Measurements from ENCODE around the gene SACS.
"Not testable (repeated sequence)": the region's sequence is repeated elsewhere in the genome, so short reads cannot be mapped to it uniquely, and the experiment has no call there.

The SACS gene

DNA sequence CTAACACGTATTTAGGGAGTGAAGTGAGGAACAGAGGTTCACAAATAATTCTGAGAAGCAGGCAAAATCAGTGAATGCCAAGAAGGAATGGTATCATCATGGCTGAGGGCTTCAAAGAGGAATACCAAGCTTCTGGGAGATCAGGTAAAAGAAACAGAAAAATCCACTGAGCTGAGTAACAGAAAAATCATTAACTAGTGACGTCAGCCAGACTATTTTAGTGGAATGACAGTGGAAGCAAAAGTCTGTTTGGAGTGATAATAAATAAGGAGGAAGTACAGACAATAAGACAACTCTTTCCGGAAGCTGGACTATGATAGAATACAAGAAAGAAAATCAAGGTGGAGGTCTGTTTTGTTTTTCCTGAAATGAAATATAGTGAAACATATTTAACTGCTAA is 83.5 kb downstream of the SACS start:
- DNase-seq, result no peak

DNA sequence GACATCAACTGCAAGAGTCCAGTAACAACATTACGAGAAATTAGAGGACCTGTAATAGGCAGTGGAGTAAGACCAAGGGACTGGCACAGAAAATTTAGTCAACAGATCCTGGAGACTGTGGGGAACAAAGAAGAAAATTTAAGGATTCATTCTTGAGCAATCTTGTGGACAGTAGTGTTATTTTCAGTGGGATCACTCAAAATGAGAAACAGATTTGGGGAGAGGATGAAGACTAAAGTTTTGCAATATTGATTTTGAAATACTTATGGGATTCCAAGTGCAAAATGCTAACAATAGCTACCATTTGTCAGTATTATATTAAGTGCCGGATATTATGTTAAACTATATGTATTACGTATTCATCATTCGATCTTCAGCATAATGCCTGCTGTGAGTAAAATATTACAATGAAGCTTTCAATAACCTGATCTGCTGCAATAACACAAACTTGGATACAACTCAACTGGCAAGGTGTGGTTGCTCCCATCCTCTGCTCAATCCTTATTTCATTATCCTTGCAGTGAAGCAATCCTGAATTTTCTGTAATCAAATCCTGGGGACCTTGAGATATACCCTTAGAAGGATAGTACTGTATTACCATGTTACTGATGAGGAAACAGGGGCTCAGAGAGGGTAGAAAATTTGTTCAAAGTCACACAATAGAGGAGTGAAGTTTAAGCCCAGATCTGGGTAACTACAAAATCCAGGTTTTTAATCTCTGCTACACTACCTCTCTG is 84.2 kb downstream of the SACS start:
- no peak for DNase-seq

DNA sequence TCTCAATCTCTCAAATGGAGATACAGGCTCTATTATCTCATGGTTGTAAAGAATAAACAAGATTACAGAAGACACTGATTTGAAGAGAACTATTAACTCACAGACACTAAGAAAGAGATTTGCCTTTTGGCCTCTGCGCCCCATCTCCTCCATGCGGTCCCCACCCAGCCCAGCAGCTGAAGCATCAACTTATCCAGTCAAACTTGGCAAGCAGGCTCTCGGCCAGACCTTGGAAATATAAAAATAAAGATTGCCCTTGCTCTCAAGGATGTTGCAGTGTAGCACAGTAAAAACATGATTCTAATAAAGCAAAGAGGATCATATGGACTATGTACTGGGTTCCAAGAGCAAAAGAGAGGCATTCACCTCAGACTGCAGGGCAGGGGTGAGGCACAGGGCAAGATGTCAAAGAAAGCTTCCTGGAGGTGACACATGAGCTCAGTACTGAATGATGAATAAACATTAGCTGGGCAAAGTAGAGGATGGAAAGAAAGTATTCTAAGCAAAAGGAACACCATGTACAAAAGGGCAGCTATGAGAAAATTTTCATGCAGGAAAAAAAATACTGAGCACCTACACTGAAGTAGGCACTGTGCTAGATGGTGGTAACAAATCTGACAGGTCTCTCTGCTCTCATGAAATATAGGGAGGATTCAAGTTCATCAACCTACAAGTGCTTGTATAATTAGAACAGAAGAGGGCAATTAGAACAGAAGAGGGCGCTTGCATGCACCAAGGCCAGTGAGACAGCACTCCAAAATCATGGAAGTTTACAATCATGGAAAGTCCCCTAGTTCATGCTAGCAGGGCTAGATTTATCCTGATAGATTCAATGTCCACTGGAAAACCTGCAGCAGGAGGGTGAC is 85.0 kb downstream of the SACS start:
- no peak for DNase-seq

DNA sequence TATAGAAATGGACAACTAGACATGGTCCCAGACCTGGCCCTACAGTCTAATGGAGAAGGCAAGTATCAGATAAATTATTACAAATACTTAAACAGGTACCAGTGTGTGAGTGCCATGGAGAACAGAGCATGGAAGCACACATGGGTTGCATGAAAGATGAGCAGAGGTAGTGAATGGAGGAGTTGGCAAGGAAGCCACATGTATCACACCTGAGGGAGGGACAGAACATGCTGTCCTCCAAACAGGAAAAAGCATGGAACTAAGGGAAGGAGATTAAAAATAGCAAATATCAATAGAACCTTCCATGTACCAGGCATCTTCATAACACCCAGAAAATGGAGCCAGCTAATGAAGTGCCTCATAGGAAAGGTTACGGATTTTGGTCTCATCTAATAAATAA is 85.9 kb downstream of the SACS start:
- DNase-seq, result no peak

DNA sequence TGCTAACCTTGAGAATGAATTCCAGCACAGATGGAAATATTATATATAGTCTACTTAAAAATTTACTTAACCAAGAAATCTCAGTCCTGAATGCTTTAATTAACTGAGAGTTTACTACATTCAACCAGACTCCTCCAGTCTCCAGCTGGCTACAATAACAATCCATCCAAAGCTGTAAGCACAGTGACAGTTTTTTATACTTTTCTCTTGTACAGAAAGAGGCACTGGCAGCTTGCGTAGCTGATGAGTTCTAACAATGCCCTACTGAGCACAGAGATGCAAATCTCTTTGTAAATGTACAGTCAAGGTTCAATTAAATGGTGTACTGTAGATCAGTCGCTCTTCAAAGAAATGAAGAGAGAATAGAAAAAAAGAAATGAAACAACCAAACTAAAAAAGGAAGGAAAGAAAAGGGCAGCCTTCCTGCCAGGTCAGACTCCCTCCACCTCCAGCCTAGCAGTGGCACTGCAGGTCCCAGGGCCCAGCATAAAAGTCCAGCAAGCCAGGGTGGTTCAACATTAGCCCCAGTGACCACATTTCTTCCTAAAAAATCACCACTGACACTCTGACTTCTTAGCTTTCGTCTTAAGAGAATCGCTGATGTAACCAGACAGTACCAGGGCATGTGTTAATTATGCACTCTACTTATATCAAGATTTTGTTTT is 88.4 kb downstream of the SACS start:
- DNase-seq, result no peak

DNA sequence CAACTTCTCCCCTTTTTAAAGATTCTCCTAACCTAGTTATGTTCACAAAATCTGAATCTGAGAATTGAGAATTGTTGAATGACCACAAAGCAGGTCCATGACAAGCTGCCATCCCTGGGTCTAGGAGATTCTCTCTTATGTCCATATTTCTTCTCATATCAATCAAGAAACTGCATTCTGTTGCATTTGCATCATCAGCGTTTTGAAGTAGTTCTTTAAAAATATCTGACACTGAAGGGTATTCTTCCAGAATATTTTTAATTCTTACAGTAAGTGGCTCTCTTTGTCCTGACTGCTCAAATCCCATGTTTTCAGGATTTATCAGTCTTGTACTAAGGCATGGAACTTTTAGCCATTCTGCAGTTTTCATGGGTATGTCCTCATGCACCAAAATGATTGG is 94.3 kb downstream of the SACS start:
- DNase-seq, result no peak

DNA sequence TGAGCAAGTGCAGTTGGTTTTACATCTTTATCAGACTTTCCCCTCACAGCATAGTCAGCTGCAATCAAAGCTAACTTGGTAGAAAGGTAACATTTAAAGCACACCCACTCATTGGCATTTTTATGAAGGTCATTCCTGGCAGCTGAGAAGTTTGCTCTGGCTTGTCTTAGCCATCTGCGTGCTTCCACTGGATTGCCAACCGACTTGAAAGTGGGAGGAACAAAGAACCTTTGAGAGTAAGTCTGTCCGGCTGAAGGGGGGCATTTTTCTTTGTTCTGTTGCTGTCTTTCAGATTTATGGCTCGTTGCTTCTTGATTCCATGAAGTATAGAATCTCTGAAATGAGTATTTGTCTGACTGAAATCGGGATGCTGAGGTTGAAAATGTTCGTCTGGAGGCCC is 103.1 kb downstream of the SACS start:
- DNase-seq, result no peak

DNA sequence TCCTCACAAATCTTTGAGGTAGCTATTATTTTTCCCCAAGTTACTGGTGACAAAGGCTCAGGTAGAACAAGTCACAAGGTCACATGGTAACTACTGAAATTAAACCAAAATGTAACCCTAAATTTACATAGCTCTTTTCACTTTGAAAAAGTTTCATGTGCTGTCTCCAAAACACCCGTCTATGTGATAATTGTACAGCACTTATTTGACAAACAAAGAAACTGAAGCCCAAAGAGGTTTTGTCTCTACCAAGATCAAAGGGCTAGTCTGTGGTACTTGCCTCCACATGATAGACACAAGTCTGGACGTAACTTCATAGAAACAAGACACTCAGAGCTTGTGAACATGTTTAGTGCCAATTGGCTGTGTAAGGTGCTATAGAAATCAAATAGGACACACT is 108.3 kb downstream of the SACS start:
- no peak for DNase-seq

DNA sequence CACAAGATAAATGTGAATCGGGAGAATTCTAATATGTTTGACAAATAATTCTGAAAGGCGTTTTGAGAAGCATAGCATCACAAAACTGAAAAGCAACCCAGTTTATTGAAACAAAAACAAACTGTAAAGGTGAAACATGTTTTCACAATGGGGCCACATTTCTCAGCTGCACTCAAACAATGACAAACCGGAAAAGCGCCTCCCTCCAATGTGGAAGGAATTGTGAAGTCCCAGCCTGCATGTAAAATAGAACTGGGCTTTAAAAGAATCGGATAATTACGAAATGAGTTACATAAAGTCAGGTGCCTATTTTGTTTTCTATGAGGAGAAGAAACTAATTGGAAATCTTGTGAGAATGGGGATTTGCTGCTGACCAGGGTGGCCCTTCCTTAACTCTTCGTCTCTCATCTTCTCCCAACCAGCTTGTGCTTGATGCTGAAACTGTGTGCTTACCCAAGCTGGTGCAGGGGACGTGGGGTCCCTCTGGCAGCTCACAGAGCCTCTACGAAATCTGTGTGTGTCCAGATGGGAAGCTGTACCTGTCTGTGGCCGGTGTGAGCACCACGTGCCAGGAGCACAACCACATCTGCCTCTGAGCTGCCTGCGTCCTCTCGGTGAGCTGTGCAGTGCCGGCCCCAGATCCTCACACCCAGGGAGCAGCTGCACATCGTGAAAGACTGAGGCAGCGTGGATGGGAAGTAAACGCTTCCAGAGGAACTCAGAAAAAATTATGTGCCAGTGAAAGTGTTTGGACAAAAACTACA is 109.4 kb downstream of the SACS start:
- no peak for DNase-seq

DNA sequence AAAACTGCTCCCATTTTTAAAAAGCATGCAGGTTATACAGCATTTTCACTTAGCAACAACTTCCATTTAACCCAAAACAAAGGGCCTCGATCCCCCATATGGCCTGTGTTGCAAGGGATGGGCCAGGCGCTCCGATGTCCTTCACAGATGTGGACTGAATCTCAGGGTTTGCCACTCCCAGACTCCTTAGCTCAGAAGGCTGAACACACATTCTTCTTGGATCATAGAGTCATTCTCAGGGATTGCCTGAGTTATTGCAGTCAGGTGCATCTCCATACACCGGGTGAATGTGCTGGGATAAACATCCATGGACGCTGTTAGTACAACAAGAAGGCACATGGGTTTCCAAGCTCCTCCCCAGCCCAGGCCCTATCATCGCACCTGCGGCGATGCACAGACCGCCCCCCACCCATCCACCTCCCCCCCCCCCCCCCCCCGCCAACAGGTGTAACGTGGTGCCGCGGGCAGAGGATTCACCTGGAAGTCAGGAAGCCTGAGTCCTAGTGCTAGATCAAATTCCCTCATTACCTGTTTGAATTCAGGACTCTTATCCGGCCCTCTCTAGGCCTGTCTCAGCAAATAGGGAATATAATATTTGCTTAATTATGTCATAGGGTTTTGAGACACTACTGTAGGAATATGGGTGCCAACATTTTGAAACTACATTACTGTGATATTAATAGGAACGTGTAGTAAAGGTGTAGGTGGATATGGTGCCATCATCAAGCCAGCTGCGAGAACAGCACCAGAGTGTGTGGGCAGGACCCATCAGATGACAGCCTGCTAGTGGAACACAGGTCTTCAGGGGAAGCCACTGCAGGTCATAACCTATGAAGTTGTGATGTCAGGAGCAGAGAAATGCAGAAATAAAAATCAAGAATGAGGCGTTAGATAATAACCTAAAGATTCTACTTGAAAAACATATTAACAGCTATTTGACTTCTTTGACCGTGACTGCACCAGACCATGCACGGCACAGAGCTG is 110.9 kb downstream of the SACS start:
- DNase-seq, result peak; percentile 79

DNA sequence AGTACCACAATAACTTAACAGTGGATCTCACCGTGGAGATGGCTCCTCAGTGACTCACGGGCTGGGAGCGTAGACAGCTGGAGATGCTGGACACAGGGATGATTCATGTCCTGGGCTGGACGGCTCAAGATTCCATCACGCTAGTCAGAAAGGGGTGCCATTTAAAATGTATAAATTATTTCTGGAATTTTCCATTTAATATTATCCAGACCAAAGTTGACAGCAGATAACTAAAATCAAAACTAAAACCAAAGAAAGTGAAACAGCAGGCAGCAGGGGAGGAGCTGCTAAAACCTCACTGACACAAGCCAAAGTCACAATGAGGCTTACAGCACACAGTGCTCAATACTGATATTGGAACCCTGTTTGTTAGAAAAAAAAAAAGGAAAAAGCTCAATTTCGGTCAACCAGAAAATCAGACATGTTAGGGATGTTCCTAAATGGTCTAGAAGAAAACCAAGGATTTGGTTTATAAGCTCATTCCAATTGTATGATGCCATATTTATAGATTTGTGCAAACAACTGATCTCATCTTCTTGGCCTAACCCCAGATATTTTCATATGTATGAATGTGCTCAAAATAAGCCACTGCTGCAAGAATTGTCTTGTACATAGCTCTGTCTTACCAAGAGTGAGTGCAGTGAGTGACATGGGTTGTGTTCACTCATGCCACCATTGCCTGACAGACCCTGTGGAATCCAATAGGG is 111.8 kb downstream of the SACS start:
- DNase-seq, result no peak

DNA sequence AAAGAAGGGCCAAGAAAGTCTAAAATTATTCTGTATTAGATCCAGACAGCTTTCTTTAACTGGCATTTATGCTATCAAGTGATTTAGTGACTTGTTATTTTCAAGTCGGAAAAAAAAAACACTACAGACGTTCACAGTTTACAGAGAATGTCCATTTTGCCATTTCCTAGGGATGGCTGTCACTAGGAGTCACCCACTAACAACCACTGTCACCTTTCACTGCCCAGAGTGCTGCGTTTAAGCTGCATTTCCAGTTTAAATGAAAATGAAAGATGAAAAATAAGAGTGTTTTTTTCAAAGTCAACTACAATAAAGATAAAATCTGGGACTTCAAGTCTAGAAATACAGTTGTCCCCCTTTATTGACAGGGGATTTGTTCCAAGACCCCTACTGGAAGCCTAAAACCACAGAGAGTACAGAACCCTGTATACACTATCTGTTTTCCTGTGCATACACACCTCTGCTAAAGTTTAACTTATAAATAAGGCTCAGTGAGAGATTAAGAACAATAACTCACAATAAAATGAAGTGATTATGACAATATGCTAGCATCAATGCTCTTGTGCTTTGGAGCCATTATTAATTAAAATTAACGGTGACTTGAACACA is 112.5 kb downstream of the SACS start:
- no peak for DNase-seq

DNA sequence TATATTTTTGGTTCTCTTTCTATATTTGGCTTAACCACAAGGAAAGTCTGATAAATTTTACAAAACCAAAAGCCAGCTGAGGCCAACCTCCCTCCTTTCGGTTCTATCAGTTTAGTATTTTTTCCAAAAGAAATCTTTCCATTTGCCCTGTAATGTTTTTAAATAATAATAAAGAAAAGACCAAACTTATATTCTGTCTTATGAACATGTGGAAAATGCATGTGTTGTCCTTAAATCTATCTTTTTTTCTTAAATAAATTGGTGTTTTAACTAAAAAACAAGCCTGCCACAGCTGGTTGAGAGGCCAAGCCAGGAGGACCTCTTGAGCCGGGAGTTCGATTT is 113.6 kb downstream of the SACS start:
- DNase-seq, result no peak

DNA sequence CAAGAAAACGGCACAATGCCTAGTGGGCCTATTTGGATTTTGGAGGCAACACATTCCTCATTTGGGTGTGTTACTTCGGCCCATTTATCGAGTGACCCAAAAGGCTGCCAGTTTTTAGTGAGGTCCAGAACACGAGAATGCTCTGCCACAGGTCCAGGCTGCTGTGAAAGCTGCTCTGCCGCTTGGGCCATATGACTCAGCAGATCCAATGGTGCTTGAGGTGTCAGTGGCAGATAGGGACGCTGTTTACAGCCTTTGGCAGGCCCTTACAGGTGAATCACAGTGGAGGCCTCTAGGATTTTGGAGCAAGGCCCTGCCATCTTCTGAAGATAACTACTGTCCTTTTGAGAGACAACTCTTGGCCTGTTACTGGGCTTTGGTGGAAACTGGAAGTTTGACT is 118.7 kb downstream of the SACS start:
- not testable (repeated sequence) for DNase-seq

DNA sequence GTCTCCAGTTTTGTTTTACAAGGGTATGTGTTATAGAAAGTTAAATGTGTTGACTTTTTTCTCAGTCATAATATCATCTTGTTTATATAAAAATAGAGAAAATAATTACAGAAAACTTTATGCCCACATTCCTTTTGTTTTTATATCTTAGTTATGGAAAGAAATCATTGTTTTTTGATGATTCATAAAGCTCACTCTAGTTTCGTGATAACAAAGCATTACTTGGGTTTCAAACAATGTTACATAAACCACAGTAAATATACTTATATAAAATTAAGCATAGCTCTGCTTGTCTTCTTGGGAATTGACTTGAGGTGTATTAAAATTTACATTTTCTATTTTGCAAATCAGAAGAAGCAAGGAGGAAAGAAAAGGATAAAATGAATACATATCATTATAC is 140.9 kb downstream of the SACS start:
- no peak for DNase-seq

DNA sequence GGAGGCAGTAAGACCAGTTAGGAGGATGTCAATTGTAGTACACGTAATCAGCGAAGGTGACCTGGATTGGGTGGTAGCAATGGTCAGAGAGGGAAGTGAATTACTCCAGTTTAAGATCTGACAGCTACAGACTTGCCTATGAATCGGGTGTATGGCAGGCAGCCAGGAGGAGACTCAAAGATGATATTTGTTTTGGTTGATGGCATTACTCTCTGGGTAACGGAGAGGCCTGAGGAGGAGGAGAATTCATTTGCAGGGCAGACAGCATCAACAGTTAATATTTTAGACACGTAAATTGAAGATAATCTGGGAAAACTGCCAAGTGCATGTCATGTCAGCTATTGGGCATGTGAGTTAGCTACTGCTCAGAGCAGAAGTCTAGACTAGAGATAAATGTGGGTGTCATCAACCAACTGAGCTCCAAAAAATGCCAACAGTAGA is 143.6 kb downstream of the SACS start:
- DNase-seq, result no peak

DNA sequence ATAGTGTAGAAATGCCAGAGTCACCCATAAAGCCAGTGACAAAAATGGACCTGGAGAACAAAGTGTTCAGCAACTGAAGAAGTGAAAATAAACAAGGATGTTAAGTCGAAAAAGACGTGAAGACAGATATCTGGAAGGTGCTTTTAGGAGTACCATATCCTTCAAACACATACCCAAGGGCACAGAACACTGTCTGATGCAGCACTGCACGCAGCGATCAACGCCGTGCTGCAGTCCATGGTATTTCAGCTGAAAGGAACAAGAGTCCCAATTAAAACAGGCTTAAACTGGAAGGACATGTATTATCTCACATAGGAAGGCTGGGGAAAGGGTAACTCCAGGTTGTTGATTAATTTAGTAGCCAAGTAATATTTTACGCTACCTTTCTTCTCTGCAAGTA is 144.5 kb downstream of the SACS start:
- no peak for DNase-seq

DNA sequence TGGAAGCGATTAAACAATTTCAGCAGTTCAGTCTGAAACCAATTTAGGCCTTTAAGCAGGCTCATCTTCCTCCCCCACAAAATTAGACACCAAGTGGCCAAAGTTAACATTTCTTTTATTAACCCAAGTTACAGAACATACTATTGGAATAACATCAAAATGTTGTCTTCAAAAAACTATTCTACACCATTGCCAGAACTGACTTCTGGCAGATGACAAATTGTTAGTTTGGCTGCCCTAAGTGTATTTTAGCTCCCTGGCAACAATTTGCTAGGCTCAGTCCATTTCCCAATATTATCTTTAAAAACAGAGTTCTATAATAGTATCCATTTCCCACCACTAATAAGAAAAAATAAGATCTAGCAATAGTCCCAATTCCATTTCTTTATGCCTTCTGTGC is 144.9 kb downstream of the SACS start:
- no peak for DNase-seq

DNA sequence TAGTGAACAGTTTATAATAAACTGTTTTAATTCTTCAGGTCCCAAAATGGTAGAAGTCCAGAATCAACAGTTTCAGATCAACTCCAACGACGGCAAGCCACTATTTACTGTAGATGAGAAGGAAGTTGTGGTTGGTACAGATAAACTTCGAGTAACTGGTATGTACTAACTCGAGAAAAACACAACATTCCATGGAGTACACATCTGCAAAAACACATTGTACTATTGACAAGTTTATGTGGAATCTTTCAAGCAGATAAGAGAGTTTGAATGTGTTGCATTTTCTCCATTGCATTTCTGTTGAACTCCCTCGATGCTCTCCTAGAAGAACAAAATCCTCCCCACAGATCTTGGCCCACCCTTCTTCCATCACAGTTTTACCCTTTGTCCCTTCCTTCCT is 154.2 kb downstream of the SACS start:
- DNase-seq, result no peak
